ENCODE results near the gene NOL12.

GRCh38 chr22:37679670-37680069 is 6.5 kb upstream of the NOL12 start:
- TF ChIP-seq POLR2AphosphoS5 (IDR thresholded peaks at IDR 0.05; ENCODE audit: borderline replicate concordance, low read depth, low read length) (no peak), EZH2 (IDR thresholded peaks at IDR 0.05) (no peak)
